Hematopoietic multipotent progenitor cell treated with erythropoietin and hydrocortisone succinate and interleukin-3 and kit ligand, for 17 days (in vitro differentiated cells): Measurements from ENCODE around the gene PRSS50.

ENCODE experiments used
- DNase-seq: peaks from one replicate; pipeline ENCODE4 v3.0.0-alpha.2; 2015; ENCODE audit warnings: low spot score

PRSS50 gene

DNA sequence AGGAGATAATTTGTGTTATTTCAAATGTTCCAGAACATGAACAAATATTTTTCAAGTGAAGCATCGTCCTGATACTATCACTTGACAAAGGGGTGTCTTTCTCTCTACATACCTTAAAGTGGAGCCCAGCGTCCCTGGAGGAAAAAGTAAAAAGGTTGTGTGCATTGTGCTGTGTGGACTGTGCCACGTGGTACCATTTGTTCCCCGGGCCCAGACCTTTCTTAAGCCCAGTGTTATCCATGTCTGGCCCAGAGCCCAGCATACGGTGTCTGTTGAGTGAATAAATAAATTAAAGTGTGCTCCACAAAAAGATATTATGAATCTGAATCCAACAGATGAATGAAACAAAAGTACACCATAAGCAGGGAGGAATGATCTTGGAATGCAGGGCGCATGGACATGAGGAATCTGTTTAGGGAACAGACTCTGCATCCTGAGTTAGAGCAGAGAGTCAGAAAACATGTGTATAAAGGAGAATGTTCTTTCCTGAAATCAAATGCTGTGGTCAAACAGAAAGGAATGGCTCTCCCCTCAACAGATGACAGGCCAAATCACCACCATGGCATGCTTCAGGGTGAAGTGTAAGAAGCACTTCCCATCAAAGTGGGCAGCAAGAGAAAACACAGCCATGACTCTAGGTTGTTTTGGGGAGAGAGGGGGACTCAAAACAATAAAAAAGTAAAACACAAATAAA, 8.1 kb upstream of the PRSS50 start:
- no peak for DNase-seq

DNA sequence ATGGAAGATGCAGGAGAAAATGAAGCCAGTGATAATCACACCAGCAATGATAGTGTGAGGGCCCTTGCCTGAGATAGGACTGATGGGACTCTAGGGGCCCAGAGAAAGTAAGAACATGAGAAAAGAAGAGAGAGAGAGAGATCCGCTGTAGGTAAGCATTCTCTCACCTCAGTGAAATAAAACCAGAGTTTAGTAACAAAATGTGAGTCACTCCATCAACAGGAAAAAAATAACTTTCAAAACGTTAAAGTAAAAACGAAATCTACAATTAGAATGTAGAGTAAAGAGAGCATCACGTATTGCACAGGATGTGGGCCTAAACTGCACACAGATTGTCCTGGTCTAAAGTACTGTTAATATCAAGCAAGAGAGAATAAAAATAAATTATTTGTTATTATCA, 6.8 kb upstream of the PRSS50 start:
- no peak for DNase-seq

DNA sequence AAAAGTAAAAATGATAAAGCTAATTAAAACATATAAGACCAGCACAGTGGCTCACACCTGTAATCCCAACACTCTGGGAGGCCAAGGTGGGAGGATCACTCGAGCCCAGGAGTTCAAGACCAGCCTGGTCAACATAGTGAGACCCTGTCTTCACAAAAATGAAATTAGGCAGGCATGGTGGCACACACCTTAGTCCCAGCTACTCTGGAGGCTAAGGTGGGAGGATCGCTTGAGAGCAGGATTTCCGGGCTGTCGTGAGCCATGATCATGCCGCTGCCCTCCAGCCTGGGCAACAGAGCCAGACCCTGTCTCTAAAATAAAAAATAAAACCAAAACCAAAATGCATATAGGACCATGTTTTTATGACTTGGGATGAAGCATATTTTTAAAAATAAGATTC, 4.8 kb upstream of the PRSS50 start:
- DNase-seq = no peak

DNA sequence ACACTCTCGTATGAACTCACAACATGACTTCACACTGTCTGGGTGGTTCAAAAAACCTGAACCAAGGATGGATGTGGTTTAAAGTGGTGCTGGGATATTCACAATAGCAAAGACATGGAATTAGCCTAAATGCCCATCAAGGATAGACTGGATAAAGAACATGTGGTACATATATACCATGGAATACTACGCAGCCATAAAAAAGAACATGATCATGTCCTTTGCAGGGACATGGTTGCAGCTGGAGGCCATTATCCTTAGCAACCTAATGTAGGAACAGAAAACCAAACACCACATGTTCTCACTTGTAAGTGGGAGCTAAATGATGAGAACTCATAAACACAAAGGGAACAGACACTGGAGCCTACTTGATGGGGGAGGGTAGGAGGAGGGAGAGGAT, 3.3 kb upstream of the PRSS50 start:
- DNase-seq = no peak

DNA sequence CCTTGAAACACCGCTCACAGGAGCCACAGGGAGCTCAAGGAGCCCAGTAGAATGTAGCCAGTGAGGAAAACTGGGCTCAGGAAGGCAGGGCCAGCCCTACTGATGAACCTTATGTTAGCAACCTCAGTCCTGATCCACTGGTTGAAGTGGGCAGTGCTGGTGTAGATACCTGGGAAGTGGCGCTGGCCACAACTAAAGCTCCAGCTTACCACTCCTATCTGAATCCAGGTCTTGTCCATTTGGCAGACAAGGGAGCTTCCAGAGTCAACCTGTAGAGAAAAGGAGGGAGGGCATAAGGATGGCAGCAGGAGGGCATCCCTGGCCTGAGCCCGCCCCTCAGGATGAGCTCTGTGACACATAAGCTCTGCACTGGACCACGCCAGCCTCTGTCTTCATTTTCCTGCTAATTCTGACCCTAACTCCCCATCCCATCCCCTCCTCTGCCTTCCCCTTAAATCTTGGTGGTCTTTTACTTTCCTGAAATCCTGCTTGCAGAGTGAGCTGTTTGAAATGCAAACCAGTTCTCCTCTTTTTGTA, 2.1 kb upstream of the PRSS50 start:
- no peak for DNase-seq

DNA sequence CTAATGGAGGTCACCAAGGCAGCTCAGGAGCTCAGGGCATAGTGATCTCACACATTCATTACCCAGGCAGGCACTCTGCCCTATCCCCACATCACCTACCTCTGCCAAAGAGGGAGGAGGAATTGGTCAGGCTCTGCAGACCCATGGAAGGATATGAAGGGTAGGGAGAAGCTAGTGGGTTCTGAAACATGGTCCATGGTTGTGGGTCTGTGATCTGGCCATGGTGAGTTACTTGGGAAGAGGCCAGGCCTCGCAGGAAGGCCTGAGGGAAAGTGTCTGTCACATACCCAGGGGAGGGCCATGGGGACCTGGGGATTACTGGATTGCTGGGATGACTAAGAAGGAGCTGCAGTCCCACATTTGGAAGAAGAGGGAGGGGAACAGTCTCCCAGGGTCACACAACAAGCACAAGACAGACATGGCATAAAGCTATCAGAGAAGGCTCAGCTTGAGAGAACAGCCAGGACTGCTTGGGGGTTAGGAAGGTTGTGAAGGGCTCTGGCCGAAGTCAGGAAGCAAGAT, 1.4 kb upstream of the PRSS50 start:
- no peak for DNase-seq

DNA sequence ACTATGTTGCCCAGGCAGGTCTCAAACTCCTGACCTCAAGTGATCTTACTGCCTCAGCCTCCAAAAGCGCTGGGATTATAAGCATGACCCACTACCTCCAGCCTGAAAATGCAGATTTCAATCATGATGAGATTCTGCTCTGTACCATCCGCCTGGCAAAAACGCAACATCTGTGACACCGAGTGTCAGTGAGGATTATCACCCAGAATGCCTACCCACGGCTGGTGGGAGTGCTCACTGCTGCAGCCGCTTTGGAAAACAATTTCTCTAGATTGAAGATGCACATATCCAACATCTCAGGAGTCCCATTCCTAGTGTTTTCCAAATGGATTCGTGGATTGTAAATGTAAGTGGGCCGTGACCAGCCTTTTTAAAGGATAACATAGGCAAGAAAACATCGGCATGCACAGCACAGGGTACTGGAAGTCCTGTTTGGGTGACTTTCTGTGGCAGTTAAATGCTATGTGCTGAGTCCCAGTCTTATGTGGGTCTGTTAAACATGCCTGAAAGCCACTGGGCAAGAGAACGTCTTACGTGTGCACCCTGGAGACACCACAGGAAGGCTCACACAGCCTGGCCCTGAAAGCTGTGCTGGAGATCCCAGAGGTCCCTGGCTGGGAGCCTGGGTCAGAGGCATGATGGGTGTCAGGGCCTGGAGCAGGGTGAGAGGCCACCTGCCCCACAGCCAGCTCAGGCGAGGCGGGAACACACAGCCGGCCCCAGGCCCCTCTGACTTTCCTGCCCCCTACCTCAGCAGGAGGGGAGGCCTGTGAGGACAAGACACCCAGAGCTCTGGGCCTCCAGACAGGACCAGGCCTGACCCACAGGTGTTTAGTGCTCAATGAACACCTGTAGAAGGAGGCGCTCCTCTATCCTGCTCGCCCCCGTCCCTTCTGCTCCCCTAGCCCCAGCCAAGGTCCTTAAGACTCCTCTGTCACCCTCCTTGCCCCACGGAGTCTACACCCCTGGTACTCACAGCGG, 918 bp downstream of the PRSS50 start:
- DNase-seq = no peak

DNA sequence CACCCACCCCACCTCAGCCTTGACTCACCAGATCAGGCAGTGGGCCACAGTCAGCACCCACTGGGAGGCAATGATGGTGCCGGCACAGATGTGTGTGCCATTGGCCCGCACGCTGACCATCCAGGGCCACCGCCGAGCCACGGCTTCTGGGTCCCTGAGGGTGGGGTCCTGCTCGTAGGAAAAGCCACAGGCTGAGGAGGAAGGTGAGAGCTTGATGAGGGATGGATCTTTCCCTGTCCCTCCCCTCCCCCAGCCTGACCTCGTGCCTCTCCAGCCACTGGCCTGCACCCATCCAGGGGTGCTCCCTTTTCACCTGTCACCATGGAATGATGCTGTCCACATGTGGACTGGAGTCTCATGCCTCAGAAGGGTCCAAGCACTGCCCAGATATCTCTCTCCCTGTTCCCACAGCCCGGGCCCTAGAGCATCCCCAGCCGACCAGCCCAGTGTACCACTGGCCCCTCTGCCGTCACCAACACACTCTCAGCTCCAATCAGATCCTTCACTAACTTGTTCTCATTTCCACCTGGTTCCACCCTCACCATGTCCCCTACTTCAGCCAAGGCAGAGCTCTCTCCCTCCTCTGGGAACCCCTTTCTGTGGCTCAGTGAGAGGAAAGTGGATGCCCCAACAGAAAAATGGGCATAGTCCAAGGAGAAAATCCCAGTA, 2.0 kb downstream of the PRSS50 start:
- DNase-seq = no peak

DNA sequence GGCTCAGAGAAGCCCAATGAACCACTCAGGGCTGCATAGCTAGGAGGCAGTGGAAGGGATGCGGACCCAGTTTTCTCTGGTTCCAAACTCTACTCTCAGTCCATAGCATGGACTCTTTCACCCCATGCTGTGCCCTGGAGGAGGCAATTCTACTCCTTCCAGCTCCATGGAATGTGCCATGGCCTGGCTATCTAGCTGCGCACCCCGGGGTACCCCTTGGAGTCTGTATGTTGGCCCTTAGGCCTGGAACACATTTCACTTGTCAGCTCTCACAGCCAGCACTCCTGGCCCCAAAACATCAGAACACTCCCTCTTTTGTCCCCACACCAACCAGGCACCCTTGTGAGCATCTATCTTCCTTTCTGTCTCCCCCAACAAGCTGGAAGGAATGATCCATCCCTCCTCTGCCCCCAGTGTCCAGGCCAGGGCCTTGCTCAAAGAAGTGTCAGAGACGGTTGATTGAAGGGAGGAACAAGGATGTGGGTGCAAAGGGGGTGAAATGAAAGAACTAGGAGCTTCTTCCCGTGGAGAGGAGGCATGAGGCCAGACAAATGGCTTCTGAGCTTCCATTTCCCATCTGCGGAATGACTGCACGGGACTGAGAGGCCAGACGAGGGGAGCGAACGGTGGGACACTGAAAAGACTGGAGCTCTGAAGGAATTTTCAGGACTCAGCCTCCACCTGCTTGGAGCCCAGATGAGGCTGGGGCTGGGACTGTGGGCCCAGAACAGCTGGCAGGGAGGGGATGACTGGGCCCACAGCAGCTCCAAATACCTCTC, 2.8 kb downstream of the PRSS50 start:
- no peak for DNase-seq

DNA sequence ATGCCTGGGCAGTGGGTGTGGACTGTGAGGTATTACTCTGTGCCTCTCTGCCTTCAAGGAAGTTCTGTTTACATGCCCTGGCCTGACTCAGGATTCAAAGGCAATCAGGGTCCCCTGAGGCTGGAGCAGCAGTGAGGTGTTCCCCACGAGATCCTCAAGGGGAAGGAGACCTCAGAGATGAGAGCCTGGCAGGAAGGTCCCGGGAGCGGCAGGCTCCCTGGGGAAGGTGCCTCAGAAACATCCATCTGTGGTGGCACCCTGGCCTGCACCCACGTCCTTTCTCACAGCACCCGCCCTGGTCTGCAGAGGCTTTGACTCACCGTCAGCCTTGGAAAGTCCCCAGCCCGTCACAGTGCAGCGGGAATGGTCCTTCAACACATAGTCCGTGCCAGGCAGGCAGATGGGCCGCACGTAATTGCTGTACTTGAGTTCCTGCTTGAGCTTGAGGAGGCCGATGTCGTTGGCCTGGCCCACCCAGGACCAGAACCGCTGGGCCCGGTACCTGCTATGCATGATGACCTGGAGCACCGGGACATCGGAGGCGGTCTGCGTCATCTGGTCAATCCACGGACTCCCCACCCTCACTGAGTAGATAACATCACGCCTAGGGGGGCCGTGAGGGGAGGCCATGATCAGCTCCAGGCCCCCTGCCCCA, 3.6 kb downstream of the PRSS50 start:
- DNase-seq = no peak

DNA sequence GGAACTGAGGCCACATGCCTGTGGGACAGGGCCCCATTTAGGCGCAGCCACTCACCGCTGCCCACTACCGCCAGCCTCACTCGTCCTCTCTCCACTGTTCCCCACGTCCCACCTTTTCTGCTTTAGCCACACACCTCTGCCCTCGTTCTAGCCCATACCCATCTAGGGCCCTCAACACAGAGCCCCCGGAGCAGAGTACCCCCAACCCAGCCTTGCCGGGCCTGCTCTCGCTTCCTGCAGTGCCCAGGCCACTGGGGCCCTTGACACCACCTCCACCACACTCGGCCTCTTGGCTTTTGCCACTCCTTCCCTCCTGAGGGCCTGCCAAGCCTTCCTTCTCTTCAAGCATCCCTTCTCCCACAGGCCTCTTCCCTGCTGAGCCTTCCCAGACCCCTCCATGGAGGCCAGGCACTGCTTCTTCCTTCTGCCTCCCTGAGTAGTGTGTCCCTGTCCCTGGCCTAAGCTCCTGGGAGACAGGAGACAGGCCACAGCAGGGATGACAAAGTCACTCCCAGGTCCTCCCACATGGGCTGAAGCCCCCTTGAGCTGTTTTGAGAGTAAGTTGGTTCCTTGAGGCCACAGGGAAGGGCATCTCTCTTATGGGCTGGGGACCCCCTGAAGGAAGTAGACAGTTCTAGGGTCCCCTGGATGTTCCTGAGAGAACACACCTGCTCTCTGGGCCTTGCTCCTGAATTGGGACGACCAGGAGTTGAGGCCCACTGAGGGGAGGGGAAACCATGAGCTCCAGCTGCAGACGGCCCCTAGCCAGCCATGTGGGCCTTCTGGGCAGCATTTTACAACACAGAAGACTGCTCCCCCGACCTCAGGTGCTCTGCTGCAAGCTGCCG, 4.4 kb downstream of the PRSS50 start:
- no peak for DNase-seq

DNA sequence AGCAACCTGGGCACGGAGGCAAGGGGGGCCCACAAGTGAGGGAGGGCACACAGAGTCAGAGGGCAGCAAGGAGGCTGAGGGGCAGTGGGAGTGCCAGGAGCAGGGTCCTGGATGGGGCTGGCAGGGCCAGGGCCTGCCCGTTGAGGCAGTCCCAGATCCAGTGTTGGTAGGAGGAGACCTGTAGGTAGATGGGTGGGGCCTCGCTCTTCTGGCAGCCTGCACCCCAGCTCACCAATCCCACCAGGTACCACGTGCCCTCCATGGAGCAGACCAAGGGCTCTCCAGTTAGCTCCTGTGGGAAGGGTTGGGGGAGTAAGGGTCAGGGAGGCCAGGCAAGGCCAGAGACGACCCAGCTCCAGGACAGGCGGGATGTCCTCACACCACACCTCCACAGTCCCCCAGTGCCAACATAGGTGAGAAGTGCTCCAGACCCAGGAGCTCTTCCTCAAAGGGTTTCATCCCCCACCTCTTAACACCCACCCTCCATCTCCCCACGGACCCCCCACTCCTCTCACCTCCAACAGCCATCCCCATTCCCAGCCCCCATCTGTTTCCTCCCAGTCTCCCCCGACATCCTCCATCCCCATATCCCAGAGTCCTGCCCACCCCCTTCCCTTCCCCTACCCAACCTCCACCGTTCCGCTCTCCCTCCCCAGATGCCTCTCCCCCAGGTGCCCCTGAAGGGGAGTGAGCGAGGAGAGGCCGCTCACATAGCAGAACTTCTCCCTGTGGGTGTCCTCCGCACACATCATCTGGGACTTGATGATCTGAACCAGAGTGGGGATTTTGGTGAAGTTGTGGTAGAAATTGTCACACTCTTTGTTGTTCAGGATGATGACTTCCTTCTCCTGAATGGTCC, 5.2 kb downstream of the PRSS50 start:
- no peak for DNase-seq

DNA sequence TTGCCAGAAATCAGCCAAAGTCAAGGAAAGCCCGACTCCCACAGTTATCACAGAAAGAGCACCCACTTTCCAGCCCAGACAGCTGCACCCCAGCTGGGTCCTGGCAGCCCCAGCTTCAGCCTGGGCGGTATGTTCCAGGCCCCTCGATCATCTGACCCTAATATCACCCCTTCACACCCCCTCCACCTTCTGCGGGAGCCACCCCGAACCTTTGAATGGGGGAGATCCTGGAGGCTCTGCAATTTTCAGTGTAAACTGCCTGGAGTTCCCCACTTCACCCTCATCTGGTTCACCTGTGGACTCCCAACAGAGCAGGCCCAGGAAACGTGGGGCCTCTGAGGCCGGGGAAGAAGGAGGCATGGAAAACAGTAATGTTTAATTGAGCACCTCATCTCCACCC, 5.9 kb downstream of the PRSS50 start:
- DNase-seq = no peak

DNA sequence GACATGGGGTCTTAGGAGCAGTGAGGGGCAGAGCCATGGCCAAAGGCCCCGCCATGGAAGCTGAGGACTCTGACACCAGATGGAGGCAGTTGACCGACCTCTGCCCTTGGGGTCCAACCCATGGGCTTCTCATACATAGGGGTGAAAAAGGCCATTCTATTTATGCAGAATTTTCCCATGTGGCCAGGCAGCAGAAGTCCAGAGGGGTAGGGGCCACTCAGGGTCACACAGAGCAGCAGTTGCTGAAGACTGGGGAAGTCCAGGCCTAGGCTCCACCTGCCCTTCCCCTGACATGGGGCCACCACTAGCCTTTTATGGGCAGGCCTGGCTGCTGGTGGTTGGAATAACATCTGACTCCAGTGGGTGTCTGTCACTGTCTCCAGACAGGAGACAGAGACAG, 6.4 kb downstream of the PRSS50 start:
- DNase-seq = no peak

DNA sequence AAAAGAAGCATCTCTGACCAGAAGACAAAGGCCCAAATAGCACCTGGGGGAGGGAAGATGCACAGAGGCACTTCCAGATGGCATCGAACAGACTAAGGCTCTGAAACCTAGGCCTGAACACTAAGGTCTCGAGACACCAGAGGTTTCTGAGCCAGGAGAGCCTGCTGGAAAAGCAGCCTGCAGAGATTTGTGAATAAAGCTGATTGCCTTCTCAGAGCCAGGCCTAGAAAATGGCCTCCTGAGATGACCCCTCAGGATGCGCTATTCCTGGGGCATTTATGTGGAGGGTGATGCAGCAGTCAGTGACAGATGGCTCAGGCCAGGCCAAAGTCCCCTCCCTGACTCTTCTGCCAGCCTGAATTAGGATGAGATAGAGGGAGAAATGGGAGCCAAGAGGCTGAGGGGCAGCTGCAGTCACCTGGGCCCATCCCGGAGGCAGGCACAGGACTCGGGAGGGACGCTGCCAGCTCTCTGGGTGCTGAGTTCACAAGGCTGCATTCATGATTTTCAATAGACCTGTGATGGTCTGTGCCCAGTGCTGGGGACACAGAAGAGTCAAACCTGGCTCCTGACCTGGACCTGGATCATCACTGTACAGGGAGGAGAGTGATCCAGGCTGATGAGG, 6.9 kb downstream of the PRSS50 start:
- no peak for DNase-seq

DNA sequence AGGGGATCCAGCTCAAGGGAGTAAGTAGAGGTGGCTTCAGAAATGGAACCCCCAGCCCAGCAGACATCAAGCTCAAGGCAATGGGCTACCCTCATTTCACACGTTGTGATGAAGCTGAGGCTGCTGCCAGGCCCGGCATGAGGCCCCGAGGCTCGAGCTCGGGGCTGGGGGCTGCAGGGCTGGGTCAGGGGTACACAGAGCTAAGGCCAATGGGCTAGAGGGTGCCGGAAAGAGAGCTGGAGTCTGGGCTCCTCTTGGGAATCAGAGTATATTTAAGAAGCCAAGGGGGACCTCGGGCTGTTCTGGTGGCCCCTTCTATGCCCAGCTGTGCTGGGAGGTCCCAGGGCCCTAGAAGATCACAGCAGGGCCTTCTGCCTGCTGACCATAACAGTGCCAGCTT, 7.4 kb downstream of the PRSS50 start:
- DNase-seq = no peak

DNA sequence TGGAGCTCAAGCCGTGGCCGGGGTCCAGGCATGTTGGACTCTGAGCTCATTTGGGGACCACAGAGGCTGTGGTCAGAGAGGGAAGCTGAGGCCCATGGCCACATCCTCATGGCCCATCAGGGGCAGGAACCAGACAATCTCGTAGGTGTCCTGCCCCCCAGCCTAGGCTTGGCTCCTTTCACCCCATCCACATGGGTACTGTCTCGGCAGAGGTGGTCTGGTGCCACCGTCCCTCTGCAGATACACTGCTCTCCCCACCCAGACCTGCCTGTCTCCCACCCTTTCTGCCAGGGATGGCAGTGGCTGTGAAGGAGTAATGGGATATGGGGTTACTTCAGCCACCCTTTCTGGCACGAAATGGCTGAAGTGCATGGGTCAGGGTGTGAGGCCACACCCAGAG, 7.9 kb downstream of the PRSS50 start:
- no peak for DNase-seq

DNA sequence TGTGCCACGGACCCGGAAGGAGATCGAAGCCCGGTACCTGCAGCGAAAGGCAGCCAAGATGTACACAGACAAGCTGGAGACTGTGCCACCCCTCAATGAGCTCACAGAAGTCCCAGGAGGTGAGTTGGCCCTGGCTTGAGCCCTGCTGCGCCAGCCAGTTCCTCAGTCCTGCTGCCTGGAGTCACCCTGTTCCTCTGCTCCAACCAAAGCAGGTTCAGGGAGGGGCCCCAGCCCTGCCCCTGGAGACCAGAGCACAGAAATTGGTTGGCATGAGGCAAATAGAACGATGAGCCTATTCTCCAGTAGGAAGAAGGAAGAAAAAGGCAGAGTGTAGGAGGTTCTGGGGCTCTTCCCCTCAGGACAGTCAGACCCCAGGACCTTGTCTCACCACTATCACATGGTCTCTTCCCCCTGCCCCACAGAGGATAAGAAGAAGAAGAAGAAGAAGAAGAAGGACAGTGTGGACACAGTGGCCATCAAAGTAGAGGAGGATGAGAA, 8.5 kb downstream of the PRSS50 start:
- DNase-seq = no peak
